GM21526 (cell line): Measurements from ENCODE around the gene NAP1L1.
A peak's percentile ranks its signal among the peaks of the same experiment; 100 is the strongest.

Source experiments
- ATAC-seq: cut with Tn5 transposase; IDR thresholded peaks from one replicate; pipeline ENCODE4 v1.9.1; 2021; ENCODE audit warnings: moderate library complexity; ENCODE audit not compliant: unreplicated experiment, low FRiP score

Gene NAP1L1

DNA sequence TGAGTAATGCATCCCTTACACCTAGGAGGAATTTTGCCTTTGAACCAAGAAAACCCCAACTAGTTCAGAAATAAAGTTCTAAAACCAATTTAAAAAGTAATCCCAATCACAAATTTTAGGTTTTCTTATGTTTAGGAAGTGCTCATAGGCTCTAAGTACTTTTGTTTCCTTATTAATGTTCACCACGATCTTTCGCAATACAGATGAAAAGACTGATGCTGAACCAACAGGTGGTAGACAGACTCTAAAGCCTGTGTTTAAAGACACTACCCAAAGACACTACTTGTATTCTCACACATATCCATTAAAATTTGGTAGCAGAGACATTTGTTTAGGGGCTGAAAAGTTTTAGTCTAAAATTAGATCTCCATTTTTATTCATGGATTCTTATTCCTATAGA, 42.3 kb downstream of the NAP1L1 start:
- no peak for ATAC-seq

DNA sequence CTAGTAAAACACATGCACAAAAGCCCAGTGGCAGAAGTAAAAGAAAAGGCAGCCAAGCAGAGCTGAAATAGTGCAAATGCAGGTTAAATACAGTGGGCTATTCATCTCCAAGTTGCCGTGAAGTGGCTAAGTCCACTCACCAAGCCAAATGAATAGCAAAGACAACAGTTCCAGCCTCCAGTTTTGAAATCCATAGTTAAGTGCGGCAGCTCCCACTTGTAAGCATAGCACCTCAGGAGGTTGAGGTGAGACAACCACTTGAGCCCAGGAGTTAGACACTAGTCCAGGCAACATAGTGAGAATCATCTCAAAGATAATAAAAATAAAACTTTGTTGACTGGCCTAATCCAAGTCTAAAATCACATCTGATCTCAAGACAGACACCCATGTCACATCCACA, 43.1 kb downstream of the NAP1L1 start:
- ATAC-seq, result no peak

- ATAC-seq, result no peak
Observed at GRCh38 chr12:76040461-76040860, 44.0 kb downstream of the NAP1L1 start.

DNA sequence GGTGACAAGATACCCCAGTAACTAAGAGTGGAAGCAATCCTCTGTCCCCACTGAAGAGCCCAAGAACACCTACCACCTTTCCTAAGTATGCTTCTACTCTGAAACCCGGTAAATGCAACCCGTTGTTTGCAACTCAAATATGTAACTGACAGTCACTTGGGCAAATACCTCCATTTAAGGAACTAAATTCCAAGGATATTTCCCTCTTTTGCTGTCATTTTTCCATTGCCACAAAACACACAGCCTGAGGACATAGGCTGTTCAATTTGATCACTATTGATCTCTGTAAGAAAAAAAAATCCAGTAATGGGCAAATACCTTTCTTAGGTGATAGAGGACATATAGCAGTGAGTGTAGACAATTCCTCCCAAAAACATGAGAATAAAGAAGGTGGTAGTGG, 46.3 kb downstream of the NAP1L1 start:
- ATAC-seq, result no peak

GRCh38 chr12:76037130-76038103, 47.1 kb downstream of the NAP1L1 start:
- peak; percentile 66 for ATAC-seq

DNA sequence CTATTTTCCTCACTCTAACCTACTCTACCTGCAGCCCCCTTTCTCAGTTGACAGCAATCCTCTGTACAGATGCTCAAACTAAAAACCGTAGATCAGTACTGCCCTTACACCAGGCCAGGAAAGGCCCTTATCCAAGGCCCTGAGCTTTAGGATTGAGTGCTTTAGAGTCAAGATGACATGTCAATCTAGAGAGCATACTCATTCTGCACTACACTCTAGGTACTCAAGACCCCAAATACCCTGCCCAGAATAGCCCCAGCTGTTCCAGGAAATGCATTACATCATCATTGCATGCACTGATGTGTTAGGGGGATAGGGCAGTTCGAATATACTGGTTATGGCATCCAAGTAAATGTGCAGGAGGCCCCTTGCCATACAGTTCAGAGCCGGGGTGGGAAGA, 49.4 kb downstream of the NAP1L1 start:
- ATAC-seq, result no peak

GRCh38 chr12:76033081-76034011, 51.1 kb downstream of the NAP1L1 start:
- ATAC-seq, result no peak

DNA sequence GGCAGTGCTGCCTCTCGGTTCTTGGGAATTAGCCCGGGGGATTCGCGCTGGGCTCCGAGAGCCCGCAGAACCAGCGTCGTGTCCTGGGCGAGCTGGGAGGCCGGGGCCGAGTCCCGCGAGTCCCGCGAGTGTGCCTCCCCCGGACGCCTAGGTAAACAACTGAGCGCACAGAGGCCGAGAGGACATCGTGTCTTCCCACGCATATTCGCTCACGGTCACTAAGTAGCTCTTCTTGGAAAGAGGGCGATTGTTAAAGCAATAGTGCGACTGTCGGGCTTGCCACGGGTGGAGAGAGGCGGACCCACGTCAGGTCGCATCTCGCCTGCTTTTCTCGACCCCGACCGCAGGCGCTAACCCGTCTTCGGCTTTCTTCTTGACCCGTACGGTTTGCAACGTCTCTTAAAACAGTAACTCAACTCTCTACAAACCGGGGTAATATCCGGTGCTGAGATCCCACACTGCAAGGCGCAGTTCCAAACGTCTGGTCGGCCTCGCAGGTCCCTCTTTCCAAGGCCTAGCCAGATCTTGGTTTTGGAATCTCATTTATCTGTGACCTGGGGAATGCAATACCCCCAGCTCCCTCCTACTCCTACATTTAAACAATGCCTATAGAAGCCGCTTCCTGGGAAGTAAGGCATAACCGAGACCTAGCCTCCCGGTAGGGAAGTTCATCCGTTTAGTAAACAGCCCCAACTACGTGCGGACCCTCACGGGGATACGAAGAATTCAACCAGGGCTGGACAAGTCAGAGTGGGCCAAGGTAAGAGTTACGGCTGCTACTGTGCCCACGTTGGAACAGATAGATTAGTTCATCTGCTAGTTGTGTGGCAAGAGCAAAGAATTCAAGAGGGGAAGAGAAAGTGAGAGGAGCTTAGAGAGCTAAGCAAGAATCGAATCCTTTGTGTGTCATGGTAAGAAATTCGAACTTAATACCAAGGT, 52.2 kb downstream of the NAP1L1 start:
- peak; percentile 24 for ATAC-seq

DNA sequence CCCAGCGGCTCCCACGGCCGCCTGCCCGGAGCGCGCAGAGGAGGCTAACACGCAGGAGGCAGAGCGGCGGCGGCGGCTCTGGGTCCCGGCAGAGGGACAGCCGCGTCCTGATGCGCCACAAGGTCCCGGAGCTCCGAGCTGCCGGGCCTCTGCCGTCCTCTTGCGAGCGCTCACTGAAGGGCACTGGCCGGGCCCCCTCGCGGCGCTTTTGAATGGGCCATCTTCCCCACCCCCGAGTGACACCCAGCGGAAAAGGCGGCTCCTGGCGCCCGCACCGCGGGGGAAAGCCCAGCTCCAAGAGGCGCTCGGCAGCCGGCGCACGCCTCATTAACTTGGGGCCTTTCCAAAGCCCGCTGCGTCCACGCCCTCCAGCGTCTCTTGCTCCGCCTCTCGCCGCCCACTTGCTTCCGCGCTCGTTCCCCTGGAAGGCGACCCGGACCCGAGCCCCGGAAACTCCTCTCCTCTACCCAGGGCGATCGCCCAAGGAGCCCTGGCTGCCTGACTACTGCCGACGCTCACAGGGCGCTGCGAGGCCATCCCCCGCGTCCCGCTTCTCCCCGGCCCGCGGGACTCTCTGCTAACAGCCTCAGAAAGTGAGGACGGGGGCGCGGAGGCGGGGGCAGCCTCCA, 53.0 kb downstream of the NAP1L1 start, which contains the start of gene PHLDA1:
PHLDA1 (minus strand) TSS at position 363 of the 629 bp plus-strand sequence.
- ATAC-seq, result peak; percentile 82

DNA sequence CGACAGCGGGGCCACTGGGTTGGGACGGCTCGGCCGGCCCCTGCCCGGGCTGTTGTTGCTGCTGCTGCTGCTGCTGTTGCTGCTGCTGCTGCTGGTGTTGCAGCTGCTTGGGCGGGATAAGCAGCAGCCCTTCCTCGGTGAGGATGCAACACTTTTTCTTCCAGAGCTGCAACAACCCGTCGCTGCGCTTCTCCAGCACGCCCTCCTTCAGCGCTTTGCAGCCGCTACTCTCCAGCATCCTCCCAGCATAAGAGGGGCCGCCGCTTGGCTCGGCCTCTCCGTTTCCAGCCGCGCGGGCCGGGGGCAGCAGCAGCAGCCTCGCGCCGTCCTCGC, 53.4 kb downstream of the NAP1L1 start:
- peak; percentile 22 for ATAC-seq

DNA sequence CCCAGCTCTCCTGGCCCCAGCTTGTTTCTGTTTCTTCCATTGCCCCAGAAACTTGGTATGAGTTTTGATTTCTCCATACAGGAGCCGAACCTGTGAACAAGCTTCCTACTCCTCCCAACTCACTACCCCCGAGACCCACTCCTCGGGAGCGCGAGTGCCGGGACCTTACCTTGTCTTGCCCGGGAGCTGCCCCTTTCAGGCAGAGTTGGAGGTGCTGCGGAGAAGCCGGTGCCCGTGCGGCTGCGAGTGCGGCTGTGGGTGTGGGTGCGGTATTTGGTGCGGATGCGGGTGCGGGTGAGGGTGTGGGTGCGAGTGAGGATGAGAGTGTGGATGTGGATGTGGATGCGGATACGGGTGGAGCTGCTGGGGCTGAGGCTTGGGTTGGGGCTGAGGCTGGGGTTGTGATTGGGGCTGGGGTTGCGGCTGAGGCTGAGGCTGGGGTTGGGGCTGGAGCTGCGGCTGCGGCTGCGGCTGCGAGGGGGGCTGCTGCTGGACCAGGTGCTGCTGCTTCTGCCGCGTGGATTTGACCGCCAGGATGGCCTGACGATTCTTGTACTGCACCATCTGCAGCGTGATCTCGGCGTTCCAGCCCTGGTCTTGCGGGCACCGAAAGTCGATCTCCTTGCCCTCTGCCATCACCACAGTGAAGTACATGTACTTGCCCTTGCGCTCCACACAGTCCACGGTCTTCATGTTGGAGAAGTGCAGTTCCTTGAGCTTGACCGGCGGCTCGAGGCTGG, 54.0 kb downstream of the NAP1L1 start:
- no peak for ATAC-seq

GRCh38 chr12:76029982-76030340, 54.5 kb downstream of the NAP1L1 start:
- no peak for ATAC-seq

- no peak for ATAC-seq
Observed at GRCh38 chr12:76028571-76029277, 55.8 kb downstream of the NAP1L1 start.

DNA sequence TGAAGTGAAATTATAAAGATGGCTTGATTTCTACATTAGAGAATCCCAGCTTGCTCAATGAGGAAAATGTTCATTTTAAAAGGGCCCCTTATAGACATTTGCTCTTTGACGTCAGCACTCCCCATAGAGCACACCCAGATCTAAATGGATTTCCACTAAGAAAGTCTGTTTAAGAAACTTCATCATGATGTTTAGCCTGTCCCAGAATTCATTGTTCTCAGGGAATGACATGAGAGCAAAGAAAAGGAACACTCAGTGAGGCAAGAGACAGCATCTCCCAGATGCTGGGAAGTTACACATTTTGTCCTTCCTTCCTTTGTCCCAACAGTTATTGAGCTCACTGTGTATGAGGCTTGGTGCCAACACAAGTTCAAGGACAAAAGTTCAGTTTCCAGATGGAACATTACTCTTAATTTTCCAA, 57.8 kb downstream of the NAP1L1 start:
- ATAC-seq, result no peak

- ATAC-seq, result no peak
Observed at GRCh38 chr12:76025601-76026575, 58.6 kb downstream of the NAP1L1 start.

- no peak for ATAC-seq
Observed at GRCh38 chr12:76024942-76025600, 59.4 kb downstream of the NAP1L1 start.
